Stimulated activated CD8-positive, alpha-beta memory T cell treated with anti-CD3 and anti-CD28 coated beads, Interleukin-7, amount 100 ng/mL, for 1 hour (primary cell): ENCODE results near the gene SLCO4C1.

Experiments
- DNase-seq, 2 donors: peaks; one replicate each; pipeline ENCODE4 v3.0.0-alpha.2; 2020; ENCODE audit warnings: low read depth in 2 of 2

The SLCO4C1 gene

DNA sequence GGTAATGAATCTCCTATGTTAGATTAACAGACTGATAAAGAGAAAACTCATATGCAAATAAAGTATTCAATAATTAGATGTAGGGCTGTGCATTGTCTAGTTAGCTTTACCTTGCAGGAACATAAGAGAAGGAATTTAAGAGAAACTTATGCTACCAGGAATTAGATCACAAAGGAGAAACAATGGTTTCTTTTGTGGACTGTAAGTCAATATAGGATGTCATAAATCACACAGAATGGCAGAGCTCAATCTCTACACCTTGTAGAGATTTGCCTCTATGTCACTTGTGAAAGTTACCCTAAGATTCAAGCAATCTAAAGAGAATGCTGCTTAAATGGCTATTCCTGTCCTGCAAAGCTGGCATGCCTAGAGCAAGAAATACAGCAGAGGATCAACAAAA, 26.0 kb downstream of the SLCO4C1 start:
- no peak for DNase-seq

DNA sequence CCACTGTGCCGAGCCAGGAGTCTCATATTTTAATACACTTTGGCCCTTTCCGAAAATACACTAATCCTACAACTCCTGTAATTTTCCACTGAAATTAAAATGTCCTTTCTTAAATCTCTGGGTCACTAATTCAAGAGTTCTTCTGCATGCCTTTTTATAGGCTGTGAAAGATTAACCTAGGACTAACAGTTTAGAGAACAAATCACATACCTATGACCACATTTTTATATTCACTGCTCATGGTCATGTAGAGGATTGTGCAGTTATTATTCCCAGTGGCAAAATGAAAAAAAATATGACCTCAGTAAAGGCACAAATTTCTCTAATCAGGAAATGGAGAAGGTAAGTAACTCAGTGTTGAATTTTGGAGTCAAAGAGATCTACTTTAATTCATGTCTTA, 33.4 kb downstream of the SLCO4C1 start:
- no peak for DNase-seq

- no peak for DNase-seq
Measured at GRCh38 chr5:102249381-102249780, 46.7 kb downstream of the SLCO4C1 start.

DNA sequence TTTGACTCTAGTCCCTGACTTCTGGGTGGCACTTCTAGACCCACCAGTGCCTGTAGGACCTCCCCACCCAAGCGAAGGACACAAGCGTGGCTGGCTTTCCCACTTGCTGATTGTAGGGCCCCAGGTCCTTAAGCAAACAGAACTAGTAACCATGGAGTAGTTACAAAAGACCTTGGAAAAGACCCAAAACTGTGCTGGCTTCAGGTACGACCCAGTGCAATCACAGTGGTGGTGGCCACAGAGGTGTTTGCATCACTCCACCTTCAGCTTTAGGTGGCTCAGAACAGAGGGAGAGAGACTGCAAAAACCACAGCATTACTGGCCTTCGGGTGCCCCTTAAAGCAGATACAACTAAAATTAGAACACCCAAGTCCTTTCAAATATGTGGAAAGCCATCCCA, 52.9 kb downstream of the SLCO4C1 start:
- no peak for DNase-seq

DNA sequence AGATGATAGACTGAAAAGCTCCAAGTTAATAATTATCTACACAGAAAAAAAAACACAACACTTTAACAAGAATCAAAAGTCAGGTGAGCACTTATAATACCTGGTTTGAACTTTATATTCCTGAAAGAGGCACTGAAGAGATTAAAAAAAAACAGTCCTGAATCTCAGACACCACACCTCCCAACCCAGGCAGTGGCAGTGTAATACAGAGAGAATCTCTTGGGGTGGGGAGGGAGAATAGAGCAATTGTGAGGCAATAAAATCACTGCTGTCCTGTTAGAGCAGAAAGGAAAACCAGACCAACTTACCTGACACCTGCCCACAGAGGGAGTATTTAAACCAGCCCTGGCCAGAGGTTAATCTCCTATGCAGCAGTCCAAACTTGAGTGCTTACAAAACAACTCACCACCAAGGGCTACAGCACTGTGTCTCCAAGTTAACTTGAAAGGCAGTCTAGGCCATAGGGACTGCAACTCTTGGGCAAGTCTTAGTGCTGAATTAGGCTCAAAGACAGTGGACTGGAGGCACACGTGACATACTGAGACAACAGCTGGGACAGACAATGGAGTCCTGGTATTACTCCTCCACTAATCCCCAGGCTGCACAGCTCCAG, 54.2 kb downstream of the SLCO4C1 start:
- no peak for DNase-seq

GRCh38 chr5:102231693-102232619, 64.1 kb downstream of the SLCO4C1 start:
- DNase-seq = no peak

- no peak for DNase-seq
Measured at GRCh38 chr5:102229685-102230084, 66.4 kb downstream of the SLCO4C1 start.

DNA sequence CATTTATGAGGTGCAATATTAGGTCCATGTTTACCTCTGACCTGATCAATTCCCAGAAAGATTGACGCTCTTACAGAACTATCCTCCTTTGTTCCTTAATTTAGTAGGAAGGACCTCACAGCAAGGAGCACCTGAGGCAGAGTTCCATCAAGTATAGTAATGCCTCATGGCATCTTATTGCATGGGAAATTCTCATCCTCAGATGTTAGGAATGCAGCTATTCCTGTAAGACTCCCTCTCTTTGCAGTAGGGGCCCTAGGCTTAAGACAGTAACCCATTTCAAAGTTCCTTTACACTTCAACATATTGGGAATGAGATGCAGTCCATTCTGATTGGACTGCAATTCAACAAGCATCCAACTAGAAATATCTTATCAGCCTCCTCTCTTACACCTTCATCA, 69.8 kb downstream of the SLCO4C1 start:
- no peak for DNase-seq

GRCh38 chr5:102223542-102224477, 72.3 kb downstream of the SLCO4C1 start:
- no peak for DNase-seq

DNA sequence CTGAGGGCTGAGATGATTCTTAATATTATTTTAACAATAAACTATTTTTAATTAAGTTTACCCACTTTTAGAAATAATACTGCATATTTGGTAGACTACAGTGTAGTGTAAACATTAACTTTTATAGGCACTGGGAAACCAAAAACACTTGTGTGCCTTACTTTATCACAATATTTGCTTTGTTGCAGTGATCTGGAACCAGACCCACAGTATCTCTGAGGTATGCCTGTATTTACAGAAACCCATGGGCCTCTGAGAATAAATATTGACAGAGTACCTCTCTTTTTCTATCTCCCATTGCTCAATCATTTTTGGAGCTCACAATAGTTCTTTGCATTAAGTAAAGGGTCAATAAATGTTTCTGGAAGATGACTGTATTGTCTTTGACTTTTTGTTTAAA, 73.3 kb downstream of the SLCO4C1 start:
- DNase-seq = no peak

DNA sequence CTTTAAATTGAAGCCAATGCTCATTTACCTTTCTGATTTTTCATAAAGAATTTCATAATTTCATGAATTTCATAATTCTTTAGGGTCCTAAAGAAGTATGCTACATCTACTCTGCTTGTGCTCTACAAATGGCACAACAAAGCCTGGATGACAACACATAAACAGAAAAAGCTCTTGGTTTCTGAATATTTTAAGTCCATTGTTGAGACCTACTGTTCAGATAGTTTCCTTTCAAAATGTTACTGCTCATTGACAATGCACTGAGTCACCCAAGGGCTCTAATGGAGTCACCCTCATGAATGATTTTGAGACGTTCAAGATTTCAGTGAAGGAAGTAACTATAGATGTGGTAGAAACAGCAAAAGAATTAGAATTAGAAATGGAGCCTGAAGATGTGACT, 74.1 kb downstream of the SLCO4C1 start:
- DNase-seq = no peak

DNA sequence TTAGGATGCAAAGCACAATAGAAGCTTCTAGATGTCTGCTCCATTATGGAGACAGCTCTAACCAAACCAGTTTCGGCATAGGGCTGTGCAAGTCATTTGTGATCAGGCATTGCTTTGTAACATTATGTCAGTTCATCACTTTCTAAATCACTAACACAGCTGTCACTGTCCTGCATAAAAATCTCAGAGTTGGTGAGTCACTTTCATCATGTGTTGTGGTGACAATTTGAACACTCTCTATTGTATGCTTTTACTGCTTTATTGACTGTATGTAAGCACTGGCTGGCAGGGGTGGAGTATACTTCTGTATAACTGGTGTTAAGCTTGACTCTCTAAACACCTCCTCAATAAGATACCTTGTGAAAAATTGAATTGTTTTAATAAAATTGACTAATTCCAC, 77.9 kb downstream of the SLCO4C1 start:
- no peak for DNase-seq

GRCh38 chr5:102216678-102217077, 79.4 kb downstream of the SLCO4C1 start:
- DNase-seq = no peak

DNA sequence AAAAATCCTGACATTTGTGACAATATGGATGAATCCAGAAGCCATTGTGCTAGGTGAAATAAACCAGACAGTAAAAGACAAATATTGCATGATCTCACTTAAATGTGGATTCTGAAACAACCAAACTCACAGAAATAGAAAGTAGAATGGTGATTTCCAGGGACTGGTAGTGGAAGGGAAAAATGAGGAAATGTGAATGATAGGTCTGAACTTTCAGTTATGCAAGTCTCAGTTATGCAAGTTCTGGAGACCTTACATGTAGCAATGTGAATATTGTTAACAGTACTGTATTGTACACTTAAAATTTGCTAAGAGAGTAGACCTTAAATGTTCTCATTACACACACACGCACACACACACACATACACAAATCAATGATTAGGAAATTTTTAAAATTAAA, 84.9 kb downstream of the SLCO4C1 start:
- DNase-seq = no peak

GRCh38 chr5:102200861-102201260, 95.2 kb downstream of the SLCO4C1 start:
- DNase-seq = no peak

GRCh38 chr5:102196481-102196880, 99.6 kb downstream of the SLCO4C1 start:
- DNase-seq = no peak
